ENCODE measurements around the gene BDH2. TPM values are rescaled to one million over a fixed set of nuclear protein-coding genes. Genes with fewer than 3 reads are reported as not detected.

The BDH2 gene
- total RNA-seq (2021; fragmentation: NEBNext Ultra II Directional; extraction: Animal tissue kit (Norgen Biotek cat#: 25700)) (44.6 and 46.0 TPM in 2 replicates), polyA plus RNA-seq (2011; rRNA removed) (20.4 and 46.2 TPM in 2 replicates), polyA minus RNA-seq (2011; rRNA and poly(A)+ RNA removed) (23.0 and 32.5 TPM in 2 replicates)
- polyA plus RNA-seq (2011; cell fraction: cytosol; rRNA removed): 42.4 TPM
- polyA plus RNA-seq (2011; cell fraction: nucleus; rRNA removed): 22.4 TPM
- polyA plus RNA-seq (2012, experiment 1 of 2): 49.9 to 60.4 TPM (median 52.5 TPM) in 4 replicates
- polyA plus RNA-seq (2012, experiment 2 of 2): 9.6 TPM
- 36.7 TPM for polyA plus RNA-seq (2013, experiment 1 of 2)
- 36.8 TPM for polyA plus RNA-seq (2013, experiment 2 of 2)
- 10.3 TPM for polyA minus RNA-seq (2011; cell fraction: cytosol; rRNA and poly(A)+ RNA removed)
- 24.2 TPM for polyA minus RNA-seq (2011; cell fraction: nucleus; rRNA and poly(A)+ RNA removed)
- long read RNA-seq, experiment 1, transcript BDH2-201 (10 exons, 1,126 nt): major isoform, 28 of 45 reads
- long read RNA-seq, experiment 1, partial matches to known transcripts: 10 of 45 reads
- long read RNA-seq, experiment 1, other reads (novel, unspliced or antisense): 5 of 45 reads
- long read RNA-seq, experiment 2, transcript BDH2-201 (10 exons, 1,126 nt): major isoform, 80 of 110 reads
- long read RNA-seq, experiment 2, transcript BDH2-204 (9 exons, 2,046 nt): minor isoform, 7 of 110 reads
- long read RNA-seq, experiment 2, partial matches to known transcripts: 0 of 110 reads
- long read RNA-seq, experiment 2, other reads (novel, unspliced or antisense): 21 of 110 reads

GRCh38 chr4:103099691-103100392, at the start of gene BDH2:
Gene BDH2, minus strand, starts transcription at chr4:103099834. Its CDS starts 3,580 bp downstream, at chr4:103096254.
- no peak within 1 kb of the TSS for H2BK12ac ChIP-seq (ENCODE audit: low read depth, low read length)
- H3K18ac ChIP-seq (ENCODE audit: extremely low read depth, low read length): no peak within 1 kb of the TSS
- H3K79me2 ChIP-seq (ENCODE audit: control insufficient read depth in 1 of 2, insufficient read depth in 2 of 2, low read length in 2 of 2): no peaks in the 10 kb centered on the region
- peak within 1 kb of the TSS; percentile 82 for H2AFZ ChIP-seq (ENCODE audit: low read length)
- no peak within 1 kb of the TSS for H2BK120ac ChIP-seq (replicated peaks; ENCODE audit: low read depth, low read length)
- H4K91ac ChIP-seq (replicated peaks; ENCODE audit: insufficient read length, low read length): no peak within 1 kb of the TSS
- peak within 1 kb of the TSS in 2 of 4 experiments; percentile 26 to 50; a peak in 3 of 7 replicates for H3K9ac ChIP-seq (replicated peaks in 1 of 4; ENCODE audit: extremely low read depth in 1 of 4, low read depth in 3 of 4, low read length in 3 of 4)
- H3K36me3 ChIP-seq (ENCODE audit: control insufficient read depth in 2 of 4, insufficient read depth in 4 of 4, low read length in 3 of 4): no peaks in the 10 kb centered on the region
- CTCF ChIA-PET (ENCODE audit: partially characterized antibody): interaction anchor here (0.6 to 5.2 kb wide), 19 partner anchors 9 to 815 kb away, joined by 3 to 51 read pairs (median 4); no protein-coding TSS in a partner anchor
- H4K8ac ChIP-seq (ENCODE audit: extremely low read depth, insufficient read depth, low read length): no peak within 1 kb of the TSS
- FAIRE-seq (peak; percentile 98), DNase-seq (ENCODE audit: low read depth in 1 of 2, low spot score in 2 of 2) (peak in 1 of 2 experiments; percentile 27)
- H3K56ac ChIP-seq (replicated peaks; ENCODE audit: insufficient read length, low read depth, low read length): no peak within 1 kb of the TSS
- H4K5ac ChIP-seq (ENCODE audit: insufficient read length, low read depth, low read length): no peak within 1 kb of the TSS
- 15% methylated on average over 11 of the region's 11 CpGs; no CpG with 5 or more reads in 1 of the 2 experiments for WGBS, 2 experiments (ENCODE audit: extremely low coverage in 1 of 2, insufficient coverage in 1 of 2, insufficient read length in 1 of 2, insufficient replicate concordance in 2 of 2, low coverage in 1 of 2, low lambda C conversion rate in 2 of 2, missing lambda C conversion rate in 1 of 2)
- POLR2A ChIA-PET (ENCODE audit: partially characterized antibody): interaction anchor here (1.1 to 1.6 kb wide), 3 partner anchors 12 to 848 kb away, joined by 3 to 8 read pairs (median 3); no protein-coding TSS in a partner anchor
- H2BK15ac ChIP-seq (ENCODE audit: low read length): no peak within 1 kb of the TSS
- H3K14ac ChIP-seq (ENCODE audit: insufficient read length): no peak within 1 kb of the TSS
- no peaks in the 10 kb centered on the region for H3K9me3 ChIP-seq (ENCODE audit: insufficient read depth in 2 of 2, low read depth in 1 of 2, low read length in 1 of 2)
- no peak within 1 kb of the TSS for H3K27ac ChIP-seq (ENCODE audit: low read depth, low read length)
- 0 out of 2 replicates have a peak, but pooled peaks cover 5% of the 10 kb centered on the region for H3K23me2 ChIP-seq (ENCODE audit: low read depth, low read length)
- no peaks in the 10 kb centered on the region for H4K20me1 ChIP-seq (replicated peaks in 1 of 2; ENCODE audit: control insufficient read depth in 1 of 2, insufficient read depth in 2 of 2, low read length in 2 of 2)
- no peak within 1 kb of the TSS for H2AK5ac ChIP-seq (ENCODE audit: low read depth, low read length)
- H3K23ac ChIP-seq (ENCODE audit: insufficient read length): no peak within 1 kb of the TSS
- no peaks in the 10 kb centered on the region for H3K4me1 ChIP-seq (replicated peaks in 1 of 4; ENCODE audit: control insufficient read depth in 3 of 4, insufficient read depth in 4 of 4, low read length in 3 of 4)
- H3K4me3 ChIP-seq (ENCODE audit: extremely low read depth in 1 of 4, insufficient read depth in 2 of 4, low read depth in 3 of 4, low read length in 4 of 4): peak within 1 kb of the TSS; percentile 32 to 76 (median 44)
- H3K79me1 ChIP-seq (ENCODE audit: low read depth, low read length): no peaks in the 10 kb centered on the region; the same call in 1 of the 2 replicates
- no peak within 1 kb of the TSS for H2BK20ac ChIP-seq (ENCODE audit: low read length)
- H3K27me3 ChIP-seq (replicated peaks in 1 of 4; ENCODE audit: control insufficient read depth in 3 of 4, extremely low read depth in 1 of 4, insufficient read depth in 3 of 4, low read length in 3 of 4): no peaks in the 10 kb centered on the region
- H2BK5ac ChIP-seq (ENCODE audit: low read depth, low read length): no peak within 1 kb of the TSS
- H3K4ac ChIP-seq (replicated peaks; ENCODE audit: insufficient read length, low read depth, low read length): no peak within 1 kb of the TSS
- H3K4me2 ChIP-seq (ENCODE audit: insufficient read depth in 1 of 2, low read depth in 2 of 2, low read length in 2 of 2): peak within 1 kb of the TSS; percentile 24 to 64
- TF ChIP-seq RNF2 (IDR thresholded peaks at IDR 0.05; ENCODE audit: borderline replicate concordance, low read depth, low read length, missing control alignments, poor library complexity, severe bottlenecking) (no peak), CEBPB (IDR thresholded peaks at IDR 0.05; ENCODE audit: low read depth, low read length) (0 out of 2 replicates have a peak, but pooled peaks have one; percentile 19), EGR1 (IDR thresholded peaks at IDR 0.05; ENCODE audit: borderline replicate concordance, low read depth, low read length) (no peak), SIN3A (conservative IDR thresholded peaks at IDR 0.05 in 1 of 2, IDR thresholded peaks at IDR 0.05 in 1 of 2; ENCODE audit: low read depth in 1 of 2, low read length in 2 of 2) (peak in 1 of 2 experiments; percentile 67; a peak in 1 of 4 replicates), MAX (IDR thresholded peaks at IDR 0.05) (no peak), SUZ12 (IDR thresholded peaks at IDR 0.05; ENCODE audit: low read length) (no peak), NRF1 (IDR thresholded peaks at IDR 0.05; ENCODE audit: low read depth, low read length) (no peak), SIX5 (IDR thresholded peaks at IDR 0.05; ENCODE audit: low read depth, low read length) (peak; percentile 81)
